WTC11 (cell line): Measurements from ENCODE around the gene TDRKH. TPM values are rescaled to one million over a fixed set of nuclear protein-coding genes. Genes with fewer than 3 reads are reported as not detected.

Experiments
- ATAC-seq: fragments of 200-7000 bp; cut with Tn5 transposase; 2 replicates; pipeline ENCODE4 v1.10.0; 2021; ENCODE audit warnings: mild to moderate bottlenecking, moderate library complexity
- Bru-seq: library from RNA; stranded (reverse); fragments of 400-500 nt; gene quantifications from one replicate; lab custom pipeline; 2021; lab: Mats Ljungman, UMichigan
- CTCF ChIA-PET: fragments of 300-600 bp; sonication (Branson Sonifier 250); formaldehyde crosslinking; loops from one replicate; lab custom pipeline; 2021; ENCODE audit warnings: antibody characterized with exemption; lab: Charles Lee
- POLR2A ChIA-PET: fragments of 350-600 bp; sonication (Branson Sonifier 250); formaldehyde crosslinking; loops from one replicate; lab custom pipeline; 2021; ENCODE audit warnings: antibody characterized with exemption; lab: Charles Lee
- DNase-seq: peaks from one replicate; pipeline ENCODE4 v3.0.0; 2021; ENCODE audit warnings: low spot score
- H3K27ac Mint-ChIP-seq: 2 replicates; pipeline ENCODE4 v1.8.0; 2021; ENCODE audit warnings: mixed read lengths
- H3K27me3 Mint-ChIP-seq: 2 replicates; pipeline ENCODE4 v1.8.0; 2021; ENCODE audit warnings: low read depth, mild to moderate bottlenecking, moderate library complexity, mixed read lengths
- H3K36me3 Mint-ChIP-seq: 2 replicates; pipeline ENCODE4 v1.8.0; 2021; ENCODE audit warnings: mixed read lengths
- H3K4me1 Mint-ChIP-seq: 2 replicates; pipeline ENCODE4 v1.8.0; 2022; ENCODE audit warnings: mixed read lengths
- H3K4me3 Mint-ChIP-seq: 2 replicates; pipeline ENCODE4 v1.8.0; 2021; ENCODE audit warnings: mild to moderate bottlenecking, moderate library complexity, mixed read lengths
- H3K9me3 Mint-ChIP-seq: 2 replicates; pipeline ENCODE4 v1.8.0; 2021; ENCODE audit warnings: mixed read lengths
- AFF4 ChIP-seq: sonication (generic); formaldehyde crosslinking; IDR thresholded peaks from 2 replicates; pipeline ENCODE4 v1.8.1; 2023; ENCODE audit warnings: mild to moderate bottlenecking, missing genetic modification reagents, borderline replicate concordance
- AR ChIP-seq: fragments of 250-450 bp; sonication (Bioruptor Pico); IDR thresholded peaks from 2 replicates; pipeline ENCODE4 v1.9.0; 2021; ENCODE audit warnings: mild to moderate bottlenecking
- ATF3 ChIP-seq: sonication (generic); formaldehyde crosslinking; conservative IDR thresholded peaks from 2 replicates; pipeline ENCODE4 v1.8.1; 2022; ENCODE audit warnings: mild to moderate bottlenecking, missing genetic modification reagents
- CTCF ChIP-seq: fragments of 200-600 bp; IDR thresholded peaks from 2 replicates; pipeline ENCODE4 v1.8.0; 2022; ENCODE audit warnings: antibody characterized with exemption
- ELF4 ChIP-seq: sonication (generic); formaldehyde crosslinking; IDR thresholded peaks from 2 replicates; pipeline ENCODE4 v1.8.1; 2022; ENCODE audit warnings: low read depth, mild to moderate bottlenecking, moderate library complexity, missing genetic modification reagents
- EMX1 ChIP-seq: fragments of 250-450 bp; sonication (Bioruptor Pico); IDR thresholded peaks from 2 replicates; pipeline ENCODE4 v1.8.0; 2021; ENCODE audit warnings: mild to moderate bottlenecking
- ERG ChIP-seq: fragments of 250-450 bp; sonication (Bioruptor Pico); IDR thresholded peaks from 2 replicates; pipeline ENCODE4 v1.8.0; 2021; ENCODE audit warnings: mild to moderate bottlenecking
- FOXP1 ChIP-seq: sonication (generic); formaldehyde crosslinking; IDR thresholded peaks from 2 replicates; pipeline ENCODE4 v1.8.0; 2022; ENCODE audit warnings: missing genetic modification reagents, mild to moderate bottlenecking, moderate library complexity, borderline replicate concordance
- GRHL2 ChIP-seq: fragments of 250-450 bp; sonication (Bioruptor Pico); IDR thresholded peaks from 2 replicates; pipeline ENCODE4 v1.8.0; 2022; ENCODE audit warnings: mild to moderate bottlenecking, moderate library complexity; ENCODE audit not compliant: insufficient replicate concordance, severe bottlenecking
- HMGA2 ChIP-seq: fragments of 250-450 bp; sonication (Bioruptor Pico); IDR thresholded peaks from 2 replicates; pipeline ENCODE4 v1.4.0; 2021; ENCODE audit warnings: mild to moderate bottlenecking, moderate library complexity
- HMGXB4 ChIP-seq: sonication (generic); formaldehyde crosslinking; IDR thresholded peaks from 2 replicates; pipeline ENCODE4 v1.8.1; 2023; ENCODE audit warnings: mild to moderate bottlenecking, moderate library complexity, missing genetic modification reagents
- NR2C2 ChIP-seq: sonication (generic); formaldehyde crosslinking; IDR thresholded peaks from 2 replicates; pipeline ENCODE4 v1.8.0; 2022; ENCODE audit warnings: mild to moderate bottlenecking, missing genetic modification reagents
- NR3C1 ChIP-seq: sonication (generic); formaldehyde crosslinking; conservative IDR thresholded peaks from 2 replicates; pipeline ENCODE4 v1.8.1; 2023; ENCODE audit warnings: low read depth, mild to moderate bottlenecking, missing genetic modification reagents
- SMAD3 ChIP-seq: sonication (generic); formaldehyde crosslinking; IDR thresholded peaks from 2 replicates; pipeline ENCODE4 v1.8.0; 2022; ENCODE audit warnings: missing genetic modification reagents, mild to moderate bottlenecking, borderline replicate concordance
- SMAD4 ChIP-seq: sonication (generic); formaldehyde crosslinking; IDR thresholded peaks from 2 replicates; pipeline ENCODE4 v1.8.0; 2022; ENCODE audit warnings: mild to moderate bottlenecking, missing genetic modification reagents
- SOX15 ChIP-seq: fragments of 250-450 bp; sonication (Bioruptor Pico); IDR thresholded peaks from 2 replicates; pipeline ENCODE4 v1.9.0; 2021; ENCODE audit warnings: mild to moderate bottlenecking
- ZNF219 ChIP-seq: sonication (generic); formaldehyde crosslinking; IDR thresholded peaks from 2 replicates; pipeline ENCODE4 v1.8.0; 2023; ENCODE audit warnings: missing genetic modification reagents, mild to moderate bottlenecking, borderline replicate concordance
- long read RNA-seq, 3 experiments: library from RNA in 1 of 3; library from capped mRNA in 1 of 3; library from polyadenylated mRNA in 1 of 3; unstranded in 2 of 3; stranded (forward) in 1 of 3; transcript quantifications; one replicate each; pipeline ENCODE4 v2.0.0, GENCODE V29; 2021
- total RNA-seq: library from RNA; stranded (reverse); gene quantifications from 3 replicates; pipeline ENCODE4 v1.2.3, GENCODE V29; 2021

TDRKH gene
- total RNA-seq (21.8 to 25.3 TPM (median 24.0 TPM) in 3 replicates), Bru-seq, nascent RNA (percentile 64 among the genes with signal in this experiment)
- long read RNA-seq, experiment 1, transcript TDRKH-207 (13 exons, 2,768 nt): minor isoform, 32 of 162 reads
- long read RNA-seq, experiment 1, transcript TDRKH-203 (13 exons, 2,824 nt): major isoform, 39 of 162 reads
- long read RNA-seq, experiment 1, partial matches to known transcripts: 7 of 162 reads
- long read RNA-seq, experiment 1, other reads (novel, unspliced or antisense): 77 of 162 reads
- long read RNA-seq, experiment 2, partial matches to known transcripts: 11 of 38 reads
- long read RNA-seq, experiment 2, other reads (novel, unspliced or antisense): 26 of 38 reads
- long read RNA-seq, experiment 3, transcript TDRKH-203 (13 exons, 2,824 nt): major isoform, 9 of 22 reads
- long read RNA-seq, experiment 3, partial matches to known transcripts: 2 of 22 reads
- long read RNA-seq, experiment 3, other reads (novel, unspliced or antisense): 8 of 22 reads

GRCh38 chr1:151790071-151790939, at the start of gene TDRKH:
Gene TDRKH (minus strand): TSS chr1:151790500. CDS start chr1:151783022, 7,478 bp downstream.
- H3K27me3 Mint-ChIP-seq: no peaks in the 10 kb centered on the region; the same call in 1 of the 2 replicates
- H3K4me1 Mint-ChIP-seq: peaks cover 17% of the 10 kb centered on the region
- H3K9me3 Mint-ChIP-seq: no peaks in the 10 kb centered on the region
- peak within 1 kb of the TSS; percentile 98 for H3K27ac Mint-ChIP-seq
- CTCF ChIA-PET: interaction anchor here (0.6 to 2.3 kb wide), 7 partner anchors 9 to 156 kb away, joined by 3 to 13 read pairs (median 6); partner anchors contain the start of gene C2CD4D
- peak; percentile 98 for DNase-seq
- peak within 1 kb of the TSS; percentile 98 for H3K4me3 Mint-ChIP-seq
- POLR2A ChIA-PET: interaction anchor here (0.6 to 1.0 kb wide), 4 partner anchors 46 to 301 kb away, joined by 3 to 4 read pairs (median 4); partner anchors contain the start of genes CELF3 and TUFT1
- peak; percentile 96 for ATAC-seq
- H3K36me3 Mint-ChIP-seq: no peaks in the 10 kb centered on the region; the same call in 1 of the 2 replicates
- TF ChIP-seq ERG (CRISPR knock-in tag) (no peak), HMGA2 (CRISPR knock-in tag) (no peak), EMX1 (CRISPR knock-in tag) (0 out of 2 replicates have a peak, but pooled peaks have one; percentile 28), ZNF219 (CRISPR knock-in tag) (no peak), NR3C1 (CRISPR knock-in tag) (no peak), NR2C2 (no peak), FOXP1 (peak; percentile 84), ELF4 (CRISPR knock-in tag) (no peak), ATF3 (CRISPR knock-in tag) (no peak), SMAD4 (CRISPR knock-in tag) (no peak), HMGXB4 (no peak), AR (CRISPR knock-in tag) (no peak), SOX15 (CRISPR knock-in tag) (no peak), CTCF (no peak), SMAD3 (peak; percentile 44; the same call in 1 of the 2 replicates), AFF4 (CRISPR knock-in tag) (no peak), GRHL2 (no peak)
